ENCODE measurements around the gene LRIT2.

GRCh38 chr10:84204122-84204521, 21.2 kb downstream of the LRIT2 start:
- TF ChIP-seq TAF1 (IDR thresholded peaks at IDR 0.05; ENCODE audit: low read depth) (no peak), SMC3 (conservative IDR thresholded peaks at IDR 0.05; ENCODE audit: poor library complexity) (no peak), EP300 (conservative IDR thresholded peaks at IDR 0.05; ENCODE audit: poor library complexity, severe bottlenecking) (no peak), POLR2AphosphoS5 (IDR thresholded peaks at IDR 0.05) (no peak), CTCF (IDR thresholded peaks at IDR 0.05; ENCODE audit: poor library complexity, severe bottlenecking) (no peak), RAD21 (conservative IDR thresholded peaks at IDR 0.05) (no peak), EZH2 (IDR thresholded peaks at IDR 0.05; ENCODE audit: borderline replicate concordance, insufficient read depth, low read length, poor library complexity, severe bottlenecking) (no peak)
- TF ChIP-seq, protein P1, sequence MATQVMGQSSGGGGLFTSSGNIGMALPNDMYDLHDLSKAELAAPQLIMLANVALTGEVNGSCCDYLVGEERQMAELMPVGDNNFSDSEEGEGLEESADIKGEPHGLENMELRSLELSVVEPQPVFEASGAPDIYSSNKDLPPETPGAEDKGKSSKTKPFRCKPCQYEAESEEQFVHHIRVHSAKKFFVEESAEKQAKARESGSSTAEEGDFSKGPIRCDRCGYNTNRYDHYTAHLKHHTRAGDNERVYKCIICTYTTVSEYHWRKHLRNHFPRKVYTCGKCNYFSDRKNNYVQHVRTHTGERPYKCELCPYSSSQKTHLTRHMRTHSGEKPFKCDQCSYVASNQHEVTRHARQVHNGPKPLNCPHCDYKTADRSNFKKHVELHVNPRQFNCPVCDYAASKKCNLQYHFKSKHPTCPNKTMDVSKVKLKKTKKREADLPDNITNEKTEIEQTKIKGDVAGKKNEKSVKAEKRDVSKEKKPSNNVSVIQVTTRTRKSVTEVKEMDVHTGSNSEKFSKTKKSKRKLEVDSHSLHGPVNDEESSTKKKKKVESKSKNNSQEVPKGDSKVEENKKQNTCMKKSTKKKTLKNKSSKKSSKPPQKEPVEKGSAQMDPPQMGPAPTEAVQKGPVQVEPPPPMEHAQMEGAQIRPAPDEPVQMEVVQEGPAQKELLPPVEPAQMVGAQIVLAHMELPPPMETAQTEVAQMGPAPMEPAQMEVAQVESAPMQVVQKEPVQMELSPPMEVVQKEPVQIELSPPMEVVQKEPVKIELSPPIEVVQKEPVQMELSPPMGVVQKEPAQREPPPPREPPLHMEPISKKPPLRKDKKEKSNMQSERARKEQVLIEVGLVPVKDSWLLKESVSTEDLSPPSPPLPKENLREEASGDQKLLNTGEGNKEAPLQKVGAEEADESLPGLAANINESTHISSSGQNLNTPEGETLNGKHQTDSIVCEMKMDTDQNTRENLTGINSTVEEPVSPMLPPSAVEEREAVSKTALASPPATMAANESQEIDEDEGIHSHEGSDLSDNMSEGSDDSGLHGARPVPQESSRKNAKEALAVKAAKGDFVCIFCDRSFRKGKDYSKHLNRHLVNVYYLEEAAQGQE (IDR thresholded peaks at IDR 0.05; ENCODE audit: borderline replicate concordance) = no peak

Measured in neural cell (in vitro differentiated cells).